Esophagus squamous epithelium (tissue), 4 donors: ENCODE results near the gene TMEM214.

Experiments
- CTCF ChIP-seq, 6 experiments: fragments of 450-650 bp in 4 of 6; fragments of 200-600 bp in 2 of 6; sonication (generic) in 2 of 6; IDR thresholded peaks; one replicate each; pipeline ENCODE4 v1.5.1; 2016 to 2019; ENCODE audit warnings: antibody characterized with exemption in 6 of 6, mild to moderate bottlenecking in 4 of 6, moderate library complexity in 4 of 6
- POLR2A ChIP-seq, 4 donors: fragments of 450-650 bp; IDR thresholded peaks; one replicate each; pipeline ENCODE4 v1.6.1; 2017; ENCODE audit warnings: antibody characterized with exemption in 4 of 4, mild to moderate bottlenecking in 4 of 4, moderate library complexity in 3 of 4

- no peak for TF ChIP-seq CTCF (IDR thresholded peaks at IDR 0.05)
- no peak for TF ChIP-seq POLR2A (IDR thresholded peaks at IDR 0.05)
These were observed 54.2 kb downstream of the TMEM214 start, which contains the start of gene KHK for GRCh38 chr2:27086724-27087593.
